Measurements from ENCODE around the gene USP10. TPM values are rescaled to one million over a fixed set of nuclear protein-coding genes. Genes with fewer than 3 reads are reported as not detected.
A peak's percentile ranks its signal among the peaks of the same experiment; 100 is the strongest.
"Not testable (repeated sequence)": the region's sequence is repeated elsewhere in the genome, so short reads cannot be mapped to it uniquely, and the experiment has no call there.

The USP10 gene
- polyA plus RNA-seq, 4 donors: 109 to 150 (median 141) TPM

GRCh38 chr16:84726079-84726668 is 26.4 kb downstream of the USP10 start:
- DNase-seq (ENCODE audit: low read depth in 4 of 4, low spot score in 3 of 4): peak; percentile 74 to 78 (median 76)

DNA sequence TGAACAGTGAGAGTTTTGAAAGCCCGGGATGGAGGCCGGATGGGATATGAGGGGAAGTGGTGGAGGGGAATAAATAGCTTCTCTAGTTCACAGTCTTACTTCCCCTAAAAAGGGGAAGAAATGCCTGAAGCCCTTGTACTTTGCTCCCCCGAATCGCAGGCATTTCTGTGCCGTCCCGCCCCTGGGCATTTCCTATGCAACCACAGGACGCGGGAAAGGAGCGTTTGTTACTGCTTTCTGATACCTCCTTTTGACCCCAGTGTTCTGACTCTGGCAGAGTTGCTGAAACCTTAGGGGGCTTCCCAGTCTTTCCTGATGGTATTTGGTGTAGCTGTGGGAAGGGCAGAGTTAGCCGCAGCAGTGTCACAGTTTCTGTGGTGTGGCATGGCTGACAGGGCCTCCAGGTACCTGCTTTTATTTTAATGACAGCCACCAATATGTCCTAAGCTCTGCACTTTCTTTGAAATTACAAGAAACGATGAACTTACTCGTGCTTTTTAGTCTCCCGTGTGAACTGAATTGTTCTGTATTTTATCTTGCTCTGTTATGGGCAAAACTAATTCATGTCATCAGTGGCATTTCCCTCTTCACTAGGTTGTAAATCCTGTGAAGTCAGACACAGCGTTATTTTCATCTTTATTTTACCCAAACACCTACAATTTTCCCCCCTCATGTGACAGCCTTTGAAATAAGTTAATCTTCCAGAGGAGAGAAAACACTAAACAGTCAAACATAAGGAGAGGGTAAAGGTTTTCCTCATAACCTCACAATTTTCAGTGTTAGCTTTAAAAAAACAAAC is 27.1 kb downstream of the USP10 start:
- DNase-seq (ENCODE audit: low read depth in 4 of 4, low spot score in 3 of 4): no peak

DNA sequence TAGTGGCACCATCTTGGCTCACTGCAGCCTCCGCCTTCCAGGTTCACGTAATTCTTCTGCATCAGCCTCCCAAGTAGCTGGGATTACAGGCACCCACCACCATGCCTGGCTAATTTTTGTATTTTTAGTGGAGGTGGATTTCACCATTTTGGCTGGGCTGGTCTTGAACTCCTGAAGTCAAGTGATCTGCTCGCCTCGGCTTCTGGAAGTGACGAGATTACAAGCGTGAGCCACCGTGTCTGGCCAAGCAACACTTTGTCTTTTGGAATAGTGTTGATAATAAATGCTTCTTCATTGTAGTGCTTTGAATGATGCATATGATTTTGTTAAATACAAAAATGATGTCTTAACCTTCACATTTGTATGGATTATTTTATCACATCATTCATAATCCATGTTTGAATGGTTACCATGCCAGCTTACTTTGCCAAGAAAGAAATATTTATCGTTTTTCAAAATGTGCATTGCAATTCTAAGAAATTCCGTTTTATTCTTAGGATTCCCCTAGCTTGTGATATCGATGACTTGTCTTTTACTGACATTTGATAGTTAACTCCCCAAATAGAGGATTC is 29.1 kb downstream of the USP10 start:
- no peak for DNase-seq (ENCODE audit: low read depth in 4 of 4, low spot score in 3 of 4)

DNA sequence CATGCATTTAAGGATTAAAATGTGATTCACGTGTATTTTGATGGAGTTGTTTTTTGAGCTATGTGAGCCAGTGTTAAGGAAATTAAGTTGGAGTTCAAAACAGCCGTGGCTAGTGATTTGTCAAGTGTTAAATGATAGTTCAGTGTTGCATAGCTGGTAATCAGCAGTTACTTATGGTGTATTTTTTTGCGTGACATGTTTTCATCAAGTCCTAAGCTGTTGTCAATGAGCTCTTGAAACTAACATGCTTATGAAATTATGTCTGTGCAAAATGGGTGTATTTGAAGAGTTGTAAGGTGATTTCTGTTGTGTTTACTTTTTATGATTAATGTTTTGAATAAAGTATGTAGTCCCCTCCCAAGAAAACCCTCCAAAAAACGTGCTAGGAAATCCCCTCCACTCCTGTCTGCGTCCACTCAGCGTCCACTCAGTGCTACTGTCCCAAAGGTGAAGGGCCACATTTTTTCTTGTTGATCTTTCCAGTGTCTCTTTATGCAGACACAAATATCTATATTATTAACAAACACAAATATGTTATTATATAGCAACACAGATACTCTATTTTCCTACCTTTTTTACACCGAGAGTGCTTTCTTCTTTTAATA is 30.0 kb downstream of the USP10 start:
- no peak for DNase-seq (ENCODE audit: low read depth in 4 of 4, low spot score in 3 of 4)

DNA sequence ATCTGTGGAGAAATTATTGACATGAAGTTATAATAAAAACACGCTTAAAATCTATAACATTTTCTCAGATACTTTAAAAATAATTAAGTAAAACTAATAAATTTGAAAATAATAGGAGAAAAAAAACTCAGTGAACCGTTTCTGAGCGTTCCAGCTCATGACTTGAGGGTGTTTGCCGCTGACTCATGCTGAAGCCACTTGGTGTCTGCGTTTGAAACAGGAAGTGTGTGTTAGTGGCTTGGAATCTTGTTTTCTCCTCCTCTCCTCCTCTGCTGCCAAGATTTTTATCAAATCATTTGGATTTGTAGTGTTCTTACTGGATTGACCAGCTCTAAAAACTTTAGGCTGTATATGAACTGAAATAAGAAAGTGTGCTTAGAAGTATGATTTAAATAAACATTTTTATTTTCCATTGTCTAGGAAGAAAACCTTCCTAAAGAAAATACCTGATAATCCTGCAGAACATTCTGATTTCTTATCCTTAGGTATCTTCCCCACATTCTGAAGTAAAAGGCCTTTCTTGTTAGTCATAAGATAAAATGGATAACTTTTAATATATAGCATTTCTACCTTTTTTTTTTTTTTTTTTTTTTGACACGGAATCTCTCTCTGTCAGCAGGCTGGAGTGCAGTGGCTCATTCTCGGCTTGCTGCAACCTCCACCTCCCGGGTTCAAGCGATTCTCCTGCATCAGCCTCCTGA is 30.8 kb downstream of the USP10 start:
- peak in 1 of 4 donors; percentile 40 for DNase-seq (ENCODE audit: low read depth in 4 of 4, low spot score in 3 of 4)

DNA sequence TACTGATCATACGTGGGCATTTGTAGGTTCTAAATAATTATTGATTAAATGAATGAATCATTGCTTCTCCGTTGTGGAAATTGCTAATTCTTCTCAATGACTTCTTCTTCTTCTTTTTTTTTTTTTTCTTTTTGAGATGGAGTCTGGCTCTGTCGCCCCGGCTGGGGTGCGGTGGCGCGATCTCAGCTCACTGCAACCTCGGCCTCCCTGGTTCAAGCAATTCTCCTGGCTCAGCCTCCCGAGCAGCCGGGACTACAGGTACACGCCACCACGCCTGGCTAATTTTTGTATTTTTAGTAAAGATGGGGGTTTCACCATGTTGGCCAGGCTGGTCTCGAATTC is 32.5 kb downstream of the USP10 start:
- not testable (repeated sequence) for DNase-seq (ENCODE audit: low read depth in 4 of 4, low spot score in 3 of 4)

GRCh38 chr16:84732674-84733352 is 33.0 kb downstream of the USP10 start:
- DNase-seq (ENCODE audit: low read depth in 4 of 4, low spot score in 3 of 4): no peak

GRCh38 chr16:84735849-84736586 is 36.2 kb downstream of the USP10 start:
- no peak for DNase-seq (ENCODE audit: low read depth in 4 of 4, low spot score in 3 of 4)

- DNase-seq (ENCODE audit: low read depth in 4 of 4, low spot score in 3 of 4): no peak
Measured at GRCh38 chr16:84737192-84738011, 37.6 kb downstream of the USP10 start.

GRCh38 chr16:84738255-84739038 is 38.6 kb downstream of the USP10 start:
- peak in 3 of 4 donors; percentile 47 to 59 (median 53) for DNase-seq (ENCODE audit: low read depth in 4 of 4, low spot score in 3 of 4)

DNA sequence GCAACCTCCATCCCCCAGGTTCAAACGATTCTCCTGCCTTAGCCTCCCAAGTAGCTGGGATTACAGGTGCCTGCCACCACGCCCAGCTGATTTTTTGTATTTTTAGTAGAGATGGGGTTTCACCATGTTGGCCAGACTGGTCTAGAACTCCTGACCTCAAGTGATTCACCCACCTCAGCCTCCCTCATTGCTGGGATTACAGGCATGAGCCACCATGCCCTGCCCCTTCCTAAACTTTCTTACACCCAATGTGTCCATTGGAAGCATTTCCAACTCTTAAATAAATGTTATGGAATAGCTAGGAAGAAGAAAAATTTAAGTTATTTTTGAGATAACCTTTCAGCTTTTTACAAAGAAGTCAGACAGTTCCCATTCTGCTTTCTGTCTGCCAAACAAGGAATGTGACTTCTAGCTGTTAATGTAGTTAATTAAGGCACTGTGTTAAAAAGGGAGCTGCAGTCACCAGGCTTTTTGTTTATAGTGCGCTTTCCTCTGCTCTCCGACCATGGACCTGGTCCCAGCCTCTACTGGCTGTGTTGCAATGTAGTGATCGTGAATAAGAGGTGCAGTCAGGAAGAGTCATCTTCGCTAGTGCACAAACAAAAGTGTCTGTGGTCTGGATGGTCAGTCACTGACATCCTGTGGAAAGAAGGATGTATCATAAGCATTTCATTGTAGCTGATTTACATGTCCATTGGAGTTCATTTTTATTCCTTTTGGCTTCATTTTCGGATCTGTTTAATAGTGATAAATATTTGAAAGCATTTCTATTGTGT is 39.7 kb downstream of the USP10 start:
- DNase-seq (ENCODE audit: low read depth in 4 of 4, low spot score in 3 of 4): no peak

DNA sequence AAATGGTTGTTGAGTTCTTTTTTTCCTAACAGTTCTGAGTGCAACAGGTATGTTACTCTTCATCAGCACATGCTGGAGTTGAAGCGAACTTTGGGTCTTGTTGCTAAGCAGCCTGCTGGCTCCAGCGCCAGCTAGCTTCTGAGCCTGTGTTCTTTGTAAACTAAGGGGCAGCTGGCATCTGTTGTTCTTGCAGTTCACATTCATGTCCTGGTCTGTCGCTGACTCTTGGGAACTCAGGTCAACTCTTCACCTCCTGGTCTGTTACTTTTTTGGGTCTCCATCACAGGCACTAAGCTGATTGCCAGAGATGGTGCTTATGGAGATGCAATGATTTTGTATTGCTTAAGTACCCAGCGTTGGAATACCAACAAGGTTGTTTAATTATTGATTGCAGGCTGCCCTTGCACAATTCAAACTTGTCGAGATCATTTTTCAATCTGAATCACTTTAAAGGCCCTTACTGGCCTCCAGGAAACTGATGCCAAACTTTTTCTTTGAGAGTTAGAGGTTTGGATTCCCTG is 40.9 kb downstream of the USP10 start:
- no peak for DNase-seq (ENCODE audit: low read depth in 4 of 4, low spot score in 3 of 4)

- DNase-seq (ENCODE audit: low read depth in 4 of 4, low spot score in 3 of 4): no peak
Measured at GRCh38 chr16:84741340-84741830, 41.6 kb downstream of the USP10 start.

DNA sequence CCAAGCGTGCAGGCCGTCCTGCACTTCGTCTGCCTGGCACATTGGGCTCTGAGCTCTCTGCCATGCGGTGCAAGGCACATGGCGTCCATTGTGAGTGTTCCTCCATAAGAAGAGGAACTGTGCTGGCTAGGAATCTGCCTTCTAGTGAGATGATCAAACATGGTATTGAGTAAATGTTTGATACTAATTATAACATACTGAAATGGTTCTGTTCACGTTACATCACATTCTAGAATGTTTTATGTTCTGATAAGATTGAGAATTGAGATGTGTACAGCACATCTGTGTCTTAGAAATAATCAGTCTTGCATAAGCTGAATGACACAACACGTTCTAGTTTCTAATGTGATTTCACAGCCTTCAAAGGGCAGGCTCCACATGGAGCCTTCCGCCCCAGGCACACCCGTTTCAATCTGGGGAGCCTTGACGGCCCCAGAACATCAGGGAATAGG is 42.9 kb downstream of the USP10 start:
- DNase-seq (ENCODE audit: low read depth in 4 of 4, low spot score in 3 of 4): no peak

- DNase-seq (ENCODE audit: low read depth in 4 of 4, low spot score in 3 of 4): no peak
Measured at GRCh38 chr16:84746231-84746630, 46.4 kb downstream of the USP10 start.

- DNase-seq (ENCODE audit: low read depth in 4 of 4, low spot score in 3 of 4): no peak
Measured at GRCh38 chr16:84746875-84747274, 47.1 kb downstream of the USP10 start.

DNA sequence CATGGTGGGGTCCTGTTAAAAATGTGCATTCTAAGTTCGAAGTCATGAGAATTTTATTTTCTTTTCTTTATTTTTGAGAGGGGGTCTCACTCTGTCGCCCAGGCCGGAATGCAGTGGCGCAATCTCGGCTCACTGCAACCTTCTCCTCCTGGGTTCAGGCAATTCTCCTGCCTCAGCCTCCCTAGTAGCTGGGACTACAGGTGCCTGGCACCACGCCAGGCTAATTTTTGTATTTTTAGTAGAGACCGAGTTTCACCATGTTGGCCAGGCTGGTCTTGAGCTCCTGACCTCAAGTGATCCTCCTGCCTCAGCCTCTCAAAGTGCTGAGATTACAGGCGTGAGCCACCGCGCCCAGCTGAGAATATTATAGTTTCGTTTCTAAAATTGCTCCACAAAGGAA is 48.4 kb downstream of the USP10 start:
- not testable (repeated sequence) for DNase-seq (ENCODE audit: low read depth in 4 of 4, low spot score in 3 of 4)

Measured in right renal pelvis (tissue), 4 donors.